ENCODE measurements around the gene TUSC1.
"Not testable (repeated sequence)": the region's sequence is repeated elsewhere in the genome, so short reads cannot be mapped to it uniquely, and the experiment has no call there.

The TUSC1 gene

DNA sequence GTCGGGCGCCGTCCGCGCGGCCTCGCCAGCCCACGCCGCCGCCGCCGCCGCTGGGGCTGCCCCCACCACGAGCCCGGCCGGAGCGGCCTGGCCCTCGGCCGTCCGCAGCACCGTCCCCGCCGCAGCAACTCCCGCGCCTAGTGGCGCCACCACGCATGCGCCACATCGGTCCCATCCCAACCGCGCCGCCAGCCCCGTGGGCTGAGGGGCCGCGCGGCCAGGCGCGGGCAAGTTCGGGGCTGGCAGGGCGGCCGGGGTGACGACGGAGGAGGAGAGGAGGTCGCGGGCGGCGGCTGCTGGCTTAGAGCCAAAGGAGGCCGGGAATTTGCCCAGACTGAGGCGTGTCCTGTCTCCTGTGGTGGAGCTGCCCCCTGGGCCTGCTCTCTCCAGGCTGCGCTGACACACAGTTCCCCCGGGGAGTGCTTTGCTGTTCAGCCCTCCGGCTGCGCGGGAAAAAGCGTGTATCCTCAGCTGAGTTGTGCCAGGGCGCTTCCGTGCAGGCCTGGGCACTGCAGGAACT is at the start of gene TUSC1:
Gene TUSC1, minus strand, starts transcription at position 298 of the 520 bp plus-strand sequence. Its CDS starts 132 bp downstream, at position 166.
- Mint-ChIP-seq H3K4me1 (ENCODE audit: low read depth) (no peaks in the 10 kb centered on the region), H3K4me3 (peak within 1 kb of the TSS; percentile 70), H3K9me3 (peaks cover under 1% of the 10 kb centered on the region), H3K27me3 (peaks cover 14% of the 10 kb centered on the region), H3K36me3 (ENCODE audit: low read depth) (no peaks in the 10 kb centered on the region), H3K27ac (no peak within 1 kb of the TSS)
- intact Hi-C loops (cut with micrococcal nuclease): no loop called here

- H3K36me3 Mint-ChIP-seq (ENCODE audit: low read depth): no peaks in the 10 kb centered on the region
- no peaks in the 10 kb centered on the region for H3K27me3 Mint-ChIP-seq
- H3K27ac Mint-ChIP-seq: no peak overlapping the region
- H3K4me1 Mint-ChIP-seq (ENCODE audit: low read depth): no peaks in the 10 kb centered on the region
- H3K4me3 Mint-ChIP-seq: no peak overlapping the region
- intact Hi-C loops (cut with micrococcal nuclease): no loop called here
- H3K9me3 Mint-ChIP-seq: peaks cover 9% of the 10 kb centered on the region
Measured at GRCh38 chr9:25726871-25727410, 48.7 kb upstream of the TUSC1 start.

DNA sequence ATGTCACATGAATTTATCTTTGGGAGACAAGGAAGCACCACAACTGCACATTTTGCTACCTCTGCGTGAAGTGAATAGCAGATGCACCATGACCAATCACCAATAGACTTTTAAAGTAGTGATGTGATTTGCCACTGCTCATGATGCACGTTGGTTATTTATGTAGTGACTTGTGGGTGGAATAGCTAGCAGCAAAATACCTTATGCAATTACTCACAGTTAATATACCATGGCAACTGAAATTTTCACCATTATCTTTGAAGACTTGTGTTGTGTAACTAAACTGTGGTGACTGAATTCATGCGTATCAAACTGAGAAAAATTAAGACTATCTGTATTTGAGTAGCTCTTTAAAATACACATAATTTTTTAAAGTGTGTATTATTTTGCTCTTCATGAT is 46.2 kb upstream of the TUSC1 start:
- no peak overlapping the region for H3K4me3 Mint-ChIP-seq
- H3K27me3 Mint-ChIP-seq: no peaks in the 10 kb centered on the region
- H3K36me3 Mint-ChIP-seq (ENCODE audit: low read depth): no peaks in the 10 kb centered on the region
- no peak overlapping the region for H3K27ac Mint-ChIP-seq
- H3K4me1 Mint-ChIP-seq (ENCODE audit: low read depth): no peaks in the 10 kb centered on the region
- intact Hi-C loops (cut with micrococcal nuclease): no loop called here
- no peaks in the 10 kb centered on the region for H3K9me3 Mint-ChIP-seq

GRCh38 chr9:25716220-25716872 is 38.1 kb upstream of the TUSC1 start:
- no peaks in the 10 kb centered on the region for H3K9me3 Mint-ChIP-seq
- H3K4me3 Mint-ChIP-seq: no peak overlapping the region
- intact Hi-C loops (cut with micrococcal nuclease): no loop called here
- no peak overlapping the region for H3K27ac Mint-ChIP-seq
- H3K36me3 Mint-ChIP-seq (ENCODE audit: low read depth): no peaks in the 10 kb centered on the region
- H3K4me1 Mint-ChIP-seq (ENCODE audit: low read depth): no peaks in the 10 kb centered on the region
- no peaks in the 10 kb centered on the region for H3K27me3 Mint-ChIP-seq

- intact Hi-C loops (cut with micrococcal nuclease): no loop called here
- H3K4me1 Mint-ChIP-seq (ENCODE audit: low read depth): no peaks in the 10 kb centered on the region
- H3K27me3 Mint-ChIP-seq: no peaks in the 10 kb centered on the region
- H3K27ac Mint-ChIP-seq: no peak overlapping the region
- no peaks in the 10 kb centered on the region for H3K9me3 Mint-ChIP-seq
- no peak overlapping the region for H3K4me3 Mint-ChIP-seq
- H3K36me3 Mint-ChIP-seq (ENCODE audit: low read depth): no peaks in the 10 kb centered on the region
Measured at GRCh38 chr9:25709941-25710340, 31.7 kb upstream of the TUSC1 start.

DNA sequence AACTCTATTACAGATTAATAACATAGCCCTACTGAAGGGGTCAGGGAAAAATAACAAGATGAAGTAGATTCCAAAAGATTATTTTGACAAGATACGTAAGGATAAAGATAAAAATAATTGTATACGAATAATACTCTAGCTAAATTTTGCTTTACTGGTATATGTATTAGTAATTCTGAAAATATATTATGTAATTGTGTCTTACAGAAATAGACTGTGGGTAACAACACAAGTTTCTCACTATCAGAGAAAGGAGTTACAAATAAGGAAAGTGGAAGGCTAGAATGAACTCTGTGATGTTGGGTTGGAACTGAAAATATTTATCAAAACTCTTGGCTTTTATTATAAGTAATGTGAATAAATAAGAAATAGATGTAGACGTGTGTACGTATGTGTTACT is 26.6 kb upstream of the TUSC1 start:
- intact Hi-C loops (cut with micrococcal nuclease): no loop called here
- H3K27me3 Mint-ChIP-seq: no peaks in the 10 kb centered on the region
- H3K4me1 Mint-ChIP-seq (ENCODE audit: low read depth): no peaks in the 10 kb centered on the region
- no peak overlapping the region for H3K27ac Mint-ChIP-seq
- no peaks in the 10 kb centered on the region for H3K36me3 Mint-ChIP-seq (ENCODE audit: low read depth)
- H3K9me3 Mint-ChIP-seq: no peaks in the 10 kb centered on the region
- H3K4me3 Mint-ChIP-seq: no peak overlapping the region

DNA sequence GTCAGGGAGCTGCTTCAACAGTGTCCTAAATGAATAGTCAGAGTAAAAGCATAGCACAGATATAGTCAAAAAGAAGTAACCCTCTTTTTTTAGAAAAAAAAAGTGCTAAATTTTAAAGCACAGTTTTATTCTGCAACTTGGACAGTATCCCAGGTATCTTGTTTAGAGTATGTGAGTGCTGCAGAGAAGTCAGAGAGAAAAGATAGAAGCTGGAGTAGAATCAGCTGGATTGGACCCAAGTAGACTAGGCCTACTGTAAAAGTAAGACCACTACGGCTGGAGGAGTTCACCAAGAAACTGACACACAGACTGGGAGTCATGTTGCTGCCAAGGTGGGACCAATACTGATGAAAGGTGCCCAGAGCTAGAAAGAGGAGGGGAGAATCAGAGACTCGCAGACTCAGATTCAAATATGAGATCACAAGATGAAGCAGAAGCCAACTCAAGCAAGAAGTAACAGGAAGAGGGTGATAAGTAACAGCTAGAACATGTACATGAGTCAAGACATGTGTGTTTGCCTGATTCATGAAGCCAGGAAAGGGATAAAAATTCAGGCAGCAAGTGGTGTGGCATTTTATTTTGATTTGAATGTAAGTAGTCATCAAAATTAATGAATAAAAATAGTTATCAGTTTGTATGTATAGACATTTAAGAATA is 25.6 kb upstream of the TUSC1 start:
- Mint-ChIP-seq H3K4me3 (no peak overlapping the region), H3K27ac (no peak overlapping the region), H3K36me3 (ENCODE audit: low read depth) (no peaks in the 10 kb centered on the region), H3K9me3 (no peaks in the 10 kb centered on the region), H3K4me1 (ENCODE audit: low read depth) (no peaks in the 10 kb centered on the region), H3K27me3 (no peaks in the 10 kb centered on the region)
- intact Hi-C loops (cut with micrococcal nuclease): no loop called here

GRCh38 chr9:25702536-25702935 is 24.3 kb upstream of the TUSC1 start:
- no peaks in the 10 kb centered on the region for H3K9me3 Mint-ChIP-seq

GRCh38 chr9:25700899-25701298 is 22.7 kb upstream of the TUSC1 start:
- H3K4me3 Mint-ChIP-seq; H3K9me3 Mint-ChIP-seq; H3K27ac Mint-ChIP-seq; H3K36me3 Mint-ChIP-seq (ENCODE audit: low read depth); H3K27me3 Mint-ChIP-seq; intact Hi-C loops (cut with micrococcal nuclease); H3K4me1 Mint-ChIP-seq (ENCODE audit: low read depth): not testable (repeated sequence)

More at GRCh38 chr9:25702536-25702935, 24.3 kb upstream of the TUSC1 start:
- Mint-ChIP-seq H3K27ac (no peak overlapping the region), H3K4me1 (ENCODE audit: low read depth) (no peaks in the 10 kb centered on the region), H3K36me3 (ENCODE audit: low read depth) (no peaks in the 10 kb centered on the region), H3K27me3 (no peaks in the 10 kb centered on the region), H3K4me3 (no peak overlapping the region)
- intact Hi-C loops (cut with micrococcal nuclease): no loop called here

- Mint-ChIP-seq H3K9me3 (no peaks in the 10 kb centered on the region), H3K4me3 (no peak overlapping the region), H3K27me3 (no peaks in the 10 kb centered on the region), H3K4me1 (ENCODE audit: low read depth) (no peaks in the 10 kb centered on the region), H3K36me3 (ENCODE audit: low read depth) (no peaks in the 10 kb centered on the region), H3K27ac (no peak overlapping the region)
- intact Hi-C loops (cut with micrococcal nuclease): no loop called here
Measured at GRCh38 chr9:25700430-25700829, 22.2 kb upstream of the TUSC1 start.

- Mint-ChIP-seq H3K4me3 (no peak overlapping the region), H3K36me3 (ENCODE audit: low read depth) (no peaks in the 10 kb centered on the region), H3K27me3 (no peaks in the 10 kb centered on the region), H3K9me3 (no peaks in the 10 kb centered on the region), H3K27ac (no peak overlapping the region), H3K4me1 (ENCODE audit: low read depth) (no peaks in the 10 kb centered on the region)
- intact Hi-C loops (cut with micrococcal nuclease): no loop called here
Measured at GRCh38 chr9:25691786-25692185, 13.5 kb upstream of the TUSC1 start.

DNA sequence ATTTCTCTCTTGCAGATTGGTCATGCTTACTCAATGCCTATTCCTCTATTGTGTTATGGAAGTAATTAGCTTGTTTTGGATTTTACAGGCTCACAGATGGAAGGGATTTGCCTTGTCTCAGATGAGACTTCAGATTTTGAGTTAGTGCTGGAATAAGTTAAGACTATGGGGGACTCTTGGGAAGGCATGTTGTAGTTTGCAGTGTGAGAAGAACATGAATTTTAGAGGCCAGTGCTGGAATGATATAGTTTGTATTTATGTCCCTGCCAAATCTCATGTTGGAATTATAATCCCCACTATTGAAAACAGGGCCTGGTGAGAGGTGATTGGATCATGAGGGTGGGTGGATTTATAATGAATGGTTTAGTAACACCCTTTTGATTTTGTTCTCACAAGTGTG is 6.1 kb upstream of the TUSC1 start:
- intact Hi-C loops (cut with micrococcal nuclease): no loop called here

DNA sequence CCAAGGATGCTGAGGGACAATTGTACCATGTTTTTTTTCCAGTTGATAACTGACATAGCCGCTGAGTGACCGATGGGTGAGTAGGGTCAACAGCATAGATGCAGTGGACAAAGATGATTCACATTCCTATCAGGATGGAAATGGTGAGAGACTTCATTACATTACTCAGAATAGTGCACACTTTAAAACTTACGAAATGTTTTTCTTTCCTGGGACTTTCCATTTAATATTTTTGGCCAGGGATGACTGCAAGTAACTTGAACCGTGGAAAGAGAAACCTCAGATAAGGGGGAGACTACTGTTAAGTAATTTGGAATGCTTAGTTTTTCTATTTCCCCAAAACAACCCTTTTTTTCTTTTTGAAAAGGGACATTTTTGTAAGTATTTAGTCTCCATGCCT is 3.0 kb upstream of the TUSC1 start:
- no peaks in the 10 kb centered on the region for H3K4me1 Mint-ChIP-seq (ENCODE audit: low read depth)
- no peak overlapping the region for H3K4me3 Mint-ChIP-seq
- H3K27ac Mint-ChIP-seq: no peak overlapping the region
- H3K36me3 Mint-ChIP-seq (ENCODE audit: low read depth): no peaks in the 10 kb centered on the region
- peaks cover 14% of the 10 kb centered on the region for H3K27me3 Mint-ChIP-seq
- intact Hi-C loops (cut with micrococcal nuclease): no loop called here
- H3K9me3 Mint-ChIP-seq: peaks cover 12% of the 10 kb centered on the region

More for the DNA sequence above, 6.1 kb upstream of the TUSC1 start:
- H3K27me3 Mint-ChIP-seq: peaks cover 3% of the 10 kb centered on the region
- no peak overlapping the region for H3K4me3 Mint-ChIP-seq
- no peak overlapping the region for H3K27ac Mint-ChIP-seq
- no peaks in the 10 kb centered on the region for H3K36me3 Mint-ChIP-seq (ENCODE audit: low read depth)
- peaks cover 12% of the 10 kb centered on the region for H3K9me3 Mint-ChIP-seq
- no peaks in the 10 kb centered on the region for H3K4me1 Mint-ChIP-seq (ENCODE audit: low read depth)

GRCh38 chr9:25678846-25679360 is 659 bp upstream of the TUSC1 start:
- no peaks in the 10 kb centered on the region for H3K36me3 Mint-ChIP-seq (ENCODE audit: low read depth)
- peaks cover 7% of the 10 kb centered on the region for H3K9me3 Mint-ChIP-seq
- no peak overlapping the region for H3K27ac Mint-ChIP-seq
- H3K4me3 Mint-ChIP-seq: no peak overlapping the region
- peaks cover 14% of the 10 kb centered on the region for H3K27me3 Mint-ChIP-seq
- no peaks in the 10 kb centered on the region for H3K4me1 Mint-ChIP-seq (ENCODE audit: low read depth)
- intact Hi-C loops (cut with micrococcal nuclease): no loop called here

Measured in dendritic cell treated with granulocyte-macrophage colony-stimulating factor and Interleukin-4, amounts not matched to agents 40 ng/mL and 50 ng/mL, for 4 days (primary cell).